ENCODE measurements around the gene ACTL6B. TPM values are rescaled to one million over a fixed set of nuclear protein-coding genes. Genes with fewer than 3 reads are reported as not detected.
A peak's percentile ranks its signal among the peaks of the same experiment; 100 is the strongest.

The ACTL6B gene
- total RNA-seq, 1 donor from 2014 or later, result not detected

DNA sequence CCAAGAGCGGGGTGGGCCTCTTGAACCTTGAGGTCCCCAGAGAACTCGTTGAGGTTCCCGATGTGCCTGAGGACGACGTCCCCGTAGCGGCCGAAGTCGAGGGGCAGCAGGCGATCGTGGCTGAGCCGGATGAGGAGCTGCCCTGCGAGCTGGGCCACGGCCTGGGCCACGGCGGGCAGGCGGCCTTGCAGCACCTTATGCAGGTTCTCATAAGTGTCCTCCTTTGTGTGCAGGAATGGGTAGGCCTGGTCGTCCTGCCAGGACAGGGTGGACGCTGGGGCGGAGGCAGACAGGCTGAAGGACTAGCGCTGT is 29.1 kb downstream of the ACTL6B start:
- no peak for DNase-seq (ENCODE audit: low read depth in 2 of 2)

GRCh38 chr7:100626530-100627237 is 29.6 kb downstream of the ACTL6B start:
- DNase-seq (ENCODE audit: low read depth in 2 of 2), result peak; percentile 50 to 85

DNA sequence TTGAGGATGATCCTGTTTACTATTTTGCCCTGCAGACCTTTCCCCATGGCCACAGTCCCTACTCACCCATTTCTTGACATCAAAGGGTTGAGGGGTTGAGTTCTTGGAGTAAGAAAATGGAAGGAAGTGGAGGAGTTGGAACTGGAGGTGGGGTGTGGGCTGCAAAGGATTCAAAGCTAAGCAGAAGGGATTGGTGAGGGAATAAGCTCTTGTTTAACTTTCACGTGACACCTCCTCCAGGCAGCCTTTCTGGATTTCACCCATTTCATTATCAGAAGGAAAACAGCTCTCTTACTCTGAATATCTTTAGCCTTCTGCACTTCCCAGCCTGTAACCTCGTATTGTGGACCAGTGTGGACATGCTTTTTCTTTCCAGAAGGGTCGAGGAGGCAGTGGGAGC is 30.2 kb downstream of the ACTL6B start:
- no peak for DNase-seq (ENCODE audit: low read depth in 2 of 2)

DNA sequence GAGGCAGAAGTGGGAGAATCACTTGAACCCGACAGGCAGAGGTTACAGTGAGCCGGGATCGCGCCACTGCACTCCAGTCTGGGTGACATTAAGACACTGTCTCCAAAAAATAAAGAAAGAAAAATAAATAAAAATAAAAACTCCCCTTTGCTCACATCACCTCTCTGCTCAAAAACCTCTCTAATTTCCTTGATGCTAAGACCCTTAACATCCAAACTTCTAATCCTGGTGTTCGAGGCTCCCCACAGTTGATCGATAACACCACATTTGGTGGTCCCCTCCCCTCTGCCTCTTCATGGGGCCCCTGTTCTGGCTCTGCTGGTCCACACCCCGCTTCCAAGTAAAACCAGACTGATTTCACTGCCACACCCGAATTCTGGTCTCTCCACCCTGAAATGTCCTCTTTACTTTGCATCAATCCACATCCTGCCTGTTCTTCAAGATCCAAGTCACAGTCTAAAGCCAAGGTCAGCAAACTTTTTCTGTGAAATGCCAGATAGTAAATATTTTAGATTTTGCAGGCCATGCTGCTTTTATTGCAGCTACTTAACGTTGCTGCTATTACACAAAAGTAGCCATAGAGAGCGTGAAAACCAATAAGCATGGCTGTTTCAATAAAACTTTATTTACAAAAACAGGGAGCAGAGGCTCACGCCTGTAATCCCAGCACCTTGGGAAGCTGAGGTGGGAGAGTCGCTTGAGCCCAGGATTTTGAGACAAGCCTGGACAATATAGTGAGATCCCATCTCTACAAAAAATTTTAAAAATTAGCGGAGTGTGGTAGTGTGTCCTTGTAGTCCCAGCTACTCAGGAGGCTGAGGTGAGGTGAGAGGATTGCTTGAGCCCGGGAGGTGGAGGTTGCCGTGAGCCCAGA is 32.1 kb downstream of the ACTL6B start:
- DNase-seq (ENCODE audit: low read depth in 2 of 2), result no peak

- no peak for DNase-seq (ENCODE audit: low read depth in 2 of 2)
Measured at GRCh38 chr7:100621554-100621953, 34.7 kb downstream of the ACTL6B start.

DNA sequence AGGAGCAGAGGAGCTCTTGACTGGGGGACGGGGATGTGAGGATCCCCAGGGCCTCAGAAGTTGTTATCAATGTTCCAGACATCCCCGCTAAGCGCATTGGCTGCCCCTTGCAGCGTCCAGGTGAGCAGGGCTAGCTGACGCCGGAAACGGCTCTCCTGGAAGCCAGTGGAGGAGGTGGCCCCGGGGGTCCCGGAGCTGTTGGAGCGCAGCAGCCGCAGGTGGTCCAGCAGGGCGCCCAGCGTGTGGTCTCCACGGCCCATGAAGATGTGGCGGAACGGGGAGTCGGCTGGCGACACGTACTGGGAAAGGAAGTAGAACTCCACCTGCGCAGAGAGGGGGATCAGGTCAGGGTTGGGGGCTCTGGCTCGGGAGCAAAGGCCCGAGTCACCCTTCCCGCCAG is 35.4 kb downstream of the ACTL6B start:
- no peak for DNase-seq (ENCODE audit: low read depth in 2 of 2)

DNA sequence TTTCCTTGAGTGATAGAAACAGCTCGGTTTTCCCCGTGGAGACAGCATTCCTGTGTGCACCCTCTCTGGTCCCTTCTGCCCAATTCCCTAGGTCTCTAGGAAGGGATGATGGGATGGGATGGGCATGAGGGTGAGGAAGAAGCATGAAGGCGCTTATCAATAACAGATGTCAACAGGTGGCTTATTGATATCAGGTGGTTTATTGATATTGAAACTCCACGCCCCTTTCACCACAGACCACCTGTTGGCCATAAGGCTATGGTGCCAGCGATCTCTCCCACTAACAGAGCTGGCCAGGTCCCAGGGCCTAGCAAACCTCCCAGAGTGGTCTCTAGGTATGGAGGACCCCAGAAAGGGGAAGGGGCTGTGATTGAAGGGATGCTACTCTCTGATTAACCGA is 36.0 kb downstream of the ACTL6B start:
- DNase-seq (ENCODE audit: low read depth in 2 of 2), result no peak

DNA sequence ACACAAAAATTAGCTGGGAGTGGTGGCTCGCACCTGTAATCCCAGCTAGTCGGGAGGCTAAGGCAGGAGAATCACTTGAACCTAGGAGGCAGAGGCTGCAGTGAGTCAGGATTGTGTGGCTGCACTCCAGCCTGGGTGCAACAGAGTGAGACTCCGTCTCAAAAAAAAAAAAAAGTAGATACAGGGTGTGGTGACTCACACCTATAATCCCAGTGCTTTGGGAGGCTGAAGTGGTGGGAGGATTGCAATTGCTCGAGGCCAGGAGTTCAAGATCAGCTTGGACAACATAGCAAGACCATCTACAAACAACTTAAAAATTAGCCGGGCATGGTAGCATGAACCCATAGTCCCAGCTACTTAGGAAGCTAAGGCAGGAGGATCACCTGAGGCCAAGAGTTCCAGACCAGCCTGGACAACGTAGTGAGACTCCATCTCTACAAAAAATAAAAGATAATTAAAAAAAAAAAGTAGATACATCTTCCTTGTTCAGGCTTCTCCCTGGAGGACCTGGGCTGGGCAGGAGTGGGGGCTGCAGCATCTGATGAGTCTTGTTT is 41.9 kb downstream of the ACTL6B start:
- no peak for DNase-seq (ENCODE audit: low read depth in 2 of 2)

GRCh38 chr7:100613412-100614175 is 42.7 kb downstream of the ACTL6B start:
- DNase-seq (ENCODE audit: low read depth in 2 of 2), result no peak

DNA sequence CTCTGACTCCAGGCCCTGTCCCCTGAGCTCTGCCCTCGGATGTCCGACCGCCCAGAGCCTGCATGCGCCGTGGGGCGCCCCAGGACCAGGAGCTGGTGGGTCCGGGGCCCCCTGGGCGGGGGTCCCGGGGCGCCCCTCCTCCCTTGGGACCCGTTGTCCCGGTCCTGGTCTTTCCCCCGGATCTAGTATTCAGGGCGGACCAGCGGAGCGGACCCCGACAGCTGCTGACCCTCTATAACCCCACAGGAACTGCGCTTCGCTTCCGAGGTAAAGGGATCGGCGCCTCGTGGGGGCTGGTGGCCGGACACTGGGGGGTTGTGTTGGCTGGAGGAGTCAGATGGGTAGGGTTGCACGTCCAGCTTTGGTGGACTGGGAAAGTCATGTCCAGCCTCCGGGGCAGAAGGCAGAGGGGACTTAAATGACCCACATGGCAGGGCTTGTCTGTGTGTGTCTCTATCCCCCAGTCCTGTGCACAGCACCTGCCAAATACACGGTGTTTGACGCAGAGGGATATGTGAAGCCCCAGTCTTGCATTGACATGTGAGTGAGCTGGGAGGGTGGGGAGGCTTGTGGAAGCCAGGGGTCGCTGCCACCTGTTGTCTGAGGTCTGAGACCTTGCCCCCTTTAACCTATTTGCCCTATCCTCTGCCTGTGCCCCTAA is 43.4 kb downstream of the ACTL6B start:
- DNase-seq (ENCODE audit: low read depth in 2 of 2), result peak in 1 of 2 donors; percentile 21

DNA sequence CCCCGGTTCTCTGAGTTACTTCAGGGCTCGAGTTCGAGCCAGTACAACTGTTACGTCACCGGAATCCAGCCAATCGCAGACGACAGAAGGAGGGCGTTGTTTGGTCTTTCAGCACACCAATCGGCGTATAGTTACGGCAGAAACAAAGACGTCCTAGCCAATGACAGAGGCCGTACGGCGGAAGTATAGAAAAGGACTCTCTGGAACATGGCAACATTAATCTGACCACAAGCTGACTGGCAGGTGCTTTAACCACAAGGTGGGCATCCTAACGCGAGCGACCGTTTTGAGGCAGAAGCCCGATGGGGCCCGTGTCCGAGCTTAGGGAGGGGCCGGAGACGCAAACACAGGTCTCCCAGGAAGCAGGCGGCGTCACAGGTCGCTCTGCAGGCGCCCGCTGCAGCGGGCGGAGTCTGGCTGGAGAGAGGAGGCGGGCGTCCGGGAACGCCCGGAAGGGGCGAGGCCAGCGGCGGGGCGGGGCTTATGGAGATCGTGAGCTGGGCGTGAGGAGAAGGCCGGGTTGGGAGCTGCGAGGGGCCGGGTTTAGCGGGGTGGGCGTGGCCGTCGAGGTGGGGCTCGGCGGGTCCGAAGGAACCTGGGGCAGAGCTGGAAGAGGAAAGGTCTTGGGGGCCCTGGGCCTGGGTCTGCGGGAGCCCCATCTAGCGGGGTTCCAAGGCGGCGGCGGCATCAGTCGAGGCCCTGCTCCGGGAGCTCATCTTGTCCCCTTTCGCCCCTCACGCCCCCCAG is 44.1 kb downstream of the ACTL6B start, which contains the start of gene MOSPD3:
TSS of gene MOSPD3 (plus strand) at position 558 of the 747 bp plus-strand sequence. CDS start 252 bp downstream, outside the sequence.
- DNase-seq (ENCODE audit: low read depth in 2 of 2), result peak; percentile 99 to 100

DNA sequence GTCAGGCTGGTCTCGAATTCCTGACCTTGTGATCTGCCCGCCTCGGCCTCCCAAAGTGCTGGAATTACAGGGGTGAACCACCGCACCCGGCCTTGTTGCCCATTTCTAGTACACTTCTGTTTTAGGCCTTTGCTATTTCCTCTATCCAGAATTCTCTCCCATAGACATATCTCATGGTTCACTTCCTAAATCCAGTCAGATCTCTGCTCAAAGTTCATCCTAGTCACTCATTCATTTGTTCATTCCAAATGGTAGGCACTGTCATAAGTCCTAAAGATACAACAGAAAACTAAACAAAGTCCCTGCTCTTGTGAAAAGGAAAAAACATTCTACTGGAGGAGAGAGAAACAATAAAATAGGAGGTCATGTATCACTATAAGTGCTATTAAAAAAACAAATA is 46.3 kb downstream of the ACTL6B start:
- no peak for DNase-seq (ENCODE audit: low read depth in 2 of 2)

GRCh38 chr7:100607111-100607510 is 49.1 kb downstream of the ACTL6B start:
- no peak for DNase-seq (ENCODE audit: low read depth in 2 of 2)

GRCh38 chr7:100606313-100606712 is 49.9 kb downstream of the ACTL6B start:
- DNase-seq (ENCODE audit: low read depth in 2 of 2), result no peak

GRCh38 chr7:100604976-100605911 is 51.0 kb downstream of the ACTL6B start:
- DNase-seq (ENCODE audit: low read depth in 2 of 2), result peak in 1 of 2 donors; percentile 11

GRCh38 chr7:100604028-100604975 is 51.9 kb downstream of the ACTL6B start:
- DNase-seq (ENCODE audit: low read depth in 2 of 2), result peak in 1 of 2 donors; percentile 59

- no peak for DNase-seq (ENCODE audit: low read depth in 2 of 2)
Measured at GRCh38 chr7:100603726-100604027, 52.6 kb downstream of the ACTL6B start.
